H54 (cell line): ENCODE data around the gene RIN1.
A peak's percentile ranks its signal among the peaks of the same experiment; 100 is the strongest.

Experiments used
- DNase-seq: peaks from one replicate; pipeline ENCODE4 v3.0.0; 2011; ENCODE audit warnings: low spot score, mixed read lengths; ENCODE audit not compliant: insufficient read length
- FAIRE-seq: peaks from 3 replicates; lab custom pipeline; 2011; peaks lifted over from hg19 to GRCh38; lab: Jason Lieb, UNC
- POLR2A ChIP-seq: IDR thresholded peaks from 2 replicates; pipeline ENCODE4 v1.6.1; 2011; ENCODE audit warnings: low read depth, mild to moderate bottlenecking, low read length

RIN1 gene

DNA sequence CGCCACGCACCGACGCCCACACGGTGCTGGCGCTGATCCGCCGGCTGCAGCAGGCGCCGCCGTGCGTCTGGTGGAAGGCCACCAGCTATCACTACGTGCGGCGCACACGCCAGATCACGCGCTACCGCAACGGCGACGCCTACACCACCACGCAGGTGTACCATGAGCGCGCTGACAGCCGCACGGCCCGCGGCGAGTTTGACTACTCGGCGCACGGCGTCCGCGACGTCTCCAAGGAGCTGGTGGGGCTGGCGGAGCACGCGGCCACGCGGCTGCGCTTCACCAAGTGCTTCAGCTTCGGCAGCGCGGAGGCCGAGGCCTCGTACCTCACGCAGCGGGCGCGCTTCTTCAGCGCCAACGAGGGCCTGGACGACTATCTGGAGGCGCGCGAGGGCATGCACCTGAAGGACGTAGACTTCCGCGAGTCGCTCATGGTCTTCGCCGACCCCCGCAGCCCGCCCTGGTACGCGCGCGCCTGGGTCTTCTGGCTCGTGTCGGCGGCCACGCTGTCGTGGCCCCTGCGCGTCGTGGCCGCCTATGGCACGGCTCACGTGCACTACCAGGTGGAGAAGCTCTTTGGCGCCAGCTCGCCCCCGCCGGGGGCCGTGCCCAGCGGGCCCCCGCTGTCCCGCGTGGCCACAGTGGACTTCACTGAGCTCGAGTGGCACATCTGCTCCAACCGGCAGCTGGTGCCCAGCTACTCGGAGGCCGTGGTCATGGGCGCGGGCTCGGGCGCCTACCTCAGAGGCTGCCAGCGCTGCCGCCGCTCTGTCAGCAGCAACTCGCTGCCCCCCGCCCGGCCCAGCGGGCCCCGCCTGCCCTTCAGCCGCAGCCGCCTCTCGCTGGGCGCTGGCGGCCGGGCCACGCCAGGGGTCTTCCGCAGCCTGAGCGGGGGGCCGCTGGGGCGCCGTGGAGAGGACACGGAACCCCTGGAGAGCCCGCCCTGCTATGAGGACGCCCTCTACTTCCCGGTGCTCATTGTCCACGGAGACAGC is 41.3 kb downstream of the RIN1 start:
- no peak for DNase-seq
- no peak for FAIRE-seq
- TF ChIP-seq POLR2A, result no peak

DNA sequence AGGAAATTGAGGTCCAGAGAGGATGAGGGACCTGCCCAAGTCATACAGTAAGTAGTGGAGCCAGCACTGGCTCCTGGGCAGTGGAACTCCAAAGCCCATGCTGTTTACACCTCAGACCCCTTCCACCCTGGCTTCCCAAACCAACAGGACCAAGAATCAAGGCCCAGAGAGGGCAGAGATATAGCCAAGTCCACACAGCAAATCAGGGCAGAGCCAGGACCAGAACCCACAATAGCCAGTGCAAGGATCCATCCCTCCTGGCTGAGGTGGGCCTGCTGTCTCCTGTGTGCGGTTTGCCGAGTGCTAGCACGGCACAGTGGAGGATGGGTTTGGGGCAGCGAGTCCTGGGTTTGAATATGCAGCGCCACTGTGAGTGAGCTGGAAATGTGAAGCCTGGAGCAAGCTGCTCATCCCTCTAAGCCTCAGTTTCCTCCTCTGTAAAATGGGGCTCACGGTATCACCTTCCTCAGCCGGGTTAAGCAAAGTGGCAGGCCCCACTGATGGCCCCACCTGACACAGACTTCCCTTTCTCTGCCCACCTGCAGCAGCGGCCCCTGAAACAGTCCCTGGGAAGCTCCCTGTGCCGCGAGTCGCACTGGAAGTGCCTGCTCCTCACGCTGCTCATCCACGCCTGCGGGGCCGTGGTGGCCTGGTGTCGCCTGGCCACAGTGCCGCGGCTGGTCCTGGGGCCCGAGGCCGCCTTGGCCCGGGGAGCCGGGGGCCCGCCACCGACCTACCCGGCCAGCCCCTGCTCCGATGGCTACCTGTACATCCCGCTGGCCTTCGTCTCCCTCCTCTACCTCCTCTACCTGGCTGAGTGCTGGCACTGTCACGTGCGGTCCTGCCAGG is 42.2 kb downstream of the RIN1 start:
- no peak for TF ChIP-seq POLR2A
- no peak for FAIRE-seq
- DNase-seq, result no peak

DNA sequence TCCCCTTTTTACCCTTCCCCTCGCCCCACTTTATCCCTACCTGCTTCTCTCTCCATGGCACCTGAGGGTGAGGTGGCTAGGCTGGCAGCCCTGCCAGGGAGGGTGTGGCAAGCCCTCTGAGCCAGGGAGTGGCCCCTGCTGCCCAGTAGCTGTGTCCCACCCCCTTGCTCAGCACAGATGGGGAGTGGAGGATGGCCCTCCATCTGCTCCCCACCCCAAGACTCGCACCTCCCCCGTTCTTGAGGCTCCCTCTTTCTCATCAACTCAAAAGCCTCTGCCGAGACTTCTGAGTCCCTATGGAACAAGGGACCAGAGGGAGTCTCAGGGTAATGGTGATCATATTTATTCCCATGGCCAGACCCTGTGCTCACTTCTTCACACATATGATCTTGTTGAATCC is 42.9 kb downstream of the RIN1 start:
- FAIRE-seq (no peak), DNase-seq (no peak)
- no peak for TF ChIP-seq POLR2A

DNA sequence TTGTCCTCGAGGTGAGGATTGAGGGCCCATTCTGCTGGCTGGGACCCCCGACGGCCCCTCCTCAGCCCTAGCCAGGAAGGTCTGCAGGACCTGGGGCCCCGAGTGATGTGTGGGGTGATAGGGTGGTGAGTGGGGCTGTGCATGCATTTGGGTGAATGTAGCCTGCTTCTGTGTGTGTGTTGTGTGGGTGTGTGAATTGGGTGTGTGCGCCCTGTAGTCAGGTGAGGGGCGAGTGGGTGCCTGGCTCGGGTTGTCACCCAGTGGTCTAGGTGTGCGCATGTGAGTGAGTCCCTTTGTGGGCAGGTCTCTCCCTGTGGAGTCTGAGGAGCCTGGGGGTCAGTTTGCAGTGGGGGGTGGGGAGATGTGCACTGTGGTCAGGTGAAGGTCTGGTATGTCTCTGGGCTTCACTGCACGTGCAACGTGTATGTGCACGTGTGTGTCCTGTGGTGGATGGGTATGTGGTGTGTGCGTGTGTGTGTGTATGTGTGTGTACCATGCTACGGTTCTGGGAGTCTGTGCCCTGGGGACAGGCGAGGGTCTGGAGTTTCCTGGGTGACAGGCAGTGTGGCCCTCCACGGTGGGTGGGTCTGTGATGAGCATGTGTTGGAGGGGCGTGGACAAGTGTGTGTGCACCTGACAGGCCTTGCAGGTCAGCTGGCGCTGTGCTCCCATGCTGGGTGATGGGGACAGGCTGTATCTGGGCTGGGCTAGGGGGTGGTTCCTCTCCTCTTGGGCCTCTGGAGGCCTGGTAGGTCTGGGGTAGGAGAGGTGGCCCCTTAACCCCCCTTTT is 43.5 kb downstream of the RIN1 start:
- FAIRE-seq (no peak), DNase-seq (no peak)
- no peak for TF ChIP-seq POLR2A

DNA sequence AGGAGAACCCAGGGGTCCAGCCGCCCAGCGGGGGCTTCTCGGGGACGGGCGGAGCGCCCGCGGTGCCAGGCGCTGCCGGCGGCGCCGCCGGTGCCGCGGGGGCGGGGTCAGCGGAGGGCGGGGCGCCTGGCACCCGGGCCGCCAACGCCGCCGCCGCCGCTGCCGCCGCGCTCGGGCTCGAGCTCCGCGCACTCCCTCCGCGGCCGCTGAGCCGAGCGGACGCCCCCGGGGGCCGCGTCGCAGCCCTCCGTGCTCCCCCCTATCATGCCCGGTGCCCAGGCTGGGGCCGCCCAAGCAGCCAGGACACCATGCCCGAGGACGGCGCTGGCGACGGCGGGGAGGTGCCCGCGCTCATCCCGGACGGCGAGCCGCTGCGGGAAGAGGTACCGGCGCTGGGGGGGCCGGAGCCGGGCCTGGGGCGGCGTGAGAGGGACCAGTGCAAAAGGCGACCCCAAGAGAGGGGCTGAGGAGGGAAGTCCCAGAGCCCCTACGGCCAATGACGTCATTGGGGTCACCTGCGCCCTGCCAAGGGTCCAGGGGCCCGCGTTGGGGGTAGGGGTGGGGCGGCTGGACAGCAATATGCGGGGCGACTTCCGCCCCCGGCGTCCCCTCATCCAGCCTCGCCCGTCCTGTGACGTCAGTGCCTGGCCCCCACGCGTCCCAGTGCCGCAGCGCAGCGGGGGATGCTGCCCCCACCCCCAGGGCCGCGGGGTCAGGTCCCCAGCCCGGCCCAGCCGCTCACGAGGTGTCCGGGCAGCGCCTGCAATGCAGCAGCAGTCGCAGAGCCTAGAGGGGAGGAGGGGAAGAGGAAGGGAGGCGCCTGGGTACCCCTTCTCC is 44.3 kb downstream of the RIN1 start, which contains the start of gene TMEM151A:
Gene TMEM151A (plus strand): TSS at position 189 of the 837 bp plus-strand sequence. CDS start 120 bp downstream, at position 309.
- FAIRE-seq (no peak), DNase-seq (no peak)
- TF ChIP-seq POLR2A, result no peak

DNA sequence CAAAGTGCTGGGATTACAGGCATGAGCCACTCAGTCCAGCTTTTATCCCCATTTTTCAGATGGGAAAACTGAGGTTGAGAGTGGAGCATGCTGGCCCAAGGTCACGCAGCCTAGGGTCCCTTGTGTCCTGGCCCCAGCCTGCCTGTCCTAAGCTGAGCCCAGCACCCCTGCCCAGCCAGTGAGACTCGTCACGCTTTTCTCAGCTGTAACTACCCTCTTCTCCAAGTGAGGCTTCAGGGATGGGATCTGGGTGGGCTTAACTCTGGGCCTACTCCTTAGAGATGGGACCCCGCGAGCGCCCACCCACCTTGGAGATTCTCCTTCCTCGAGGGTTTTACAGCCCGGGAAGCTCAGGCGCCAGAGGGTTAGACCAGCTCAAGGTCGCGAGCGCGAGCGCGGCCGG is 44.9 kb downstream of the RIN1 start:
- no peak for DNase-seq
- no peak for FAIRE-seq

DNA sequence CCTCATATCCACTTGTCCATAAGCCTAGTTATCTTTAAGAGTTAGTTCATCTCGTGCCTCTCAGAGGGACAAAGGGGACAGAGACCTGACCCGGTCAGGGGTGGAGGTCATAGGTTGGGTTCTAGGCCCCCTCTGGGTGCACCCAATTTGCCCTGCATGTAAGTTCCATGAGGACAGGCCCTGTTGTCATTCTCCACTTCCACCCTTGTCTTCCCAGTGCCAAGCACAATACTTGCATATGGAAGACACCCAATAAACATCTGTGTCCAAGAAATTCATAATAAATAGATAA is 46.0 kb downstream of the RIN1 start:
- FAIRE-seq (no peak), DNase-seq (no peak)
- no peak for TF ChIP-seq POLR2A

More for the DNA sequence above, 44.9 kb downstream of the RIN1 start:
- TF ChIP-seq POLR2A, result no peak

DNA sequence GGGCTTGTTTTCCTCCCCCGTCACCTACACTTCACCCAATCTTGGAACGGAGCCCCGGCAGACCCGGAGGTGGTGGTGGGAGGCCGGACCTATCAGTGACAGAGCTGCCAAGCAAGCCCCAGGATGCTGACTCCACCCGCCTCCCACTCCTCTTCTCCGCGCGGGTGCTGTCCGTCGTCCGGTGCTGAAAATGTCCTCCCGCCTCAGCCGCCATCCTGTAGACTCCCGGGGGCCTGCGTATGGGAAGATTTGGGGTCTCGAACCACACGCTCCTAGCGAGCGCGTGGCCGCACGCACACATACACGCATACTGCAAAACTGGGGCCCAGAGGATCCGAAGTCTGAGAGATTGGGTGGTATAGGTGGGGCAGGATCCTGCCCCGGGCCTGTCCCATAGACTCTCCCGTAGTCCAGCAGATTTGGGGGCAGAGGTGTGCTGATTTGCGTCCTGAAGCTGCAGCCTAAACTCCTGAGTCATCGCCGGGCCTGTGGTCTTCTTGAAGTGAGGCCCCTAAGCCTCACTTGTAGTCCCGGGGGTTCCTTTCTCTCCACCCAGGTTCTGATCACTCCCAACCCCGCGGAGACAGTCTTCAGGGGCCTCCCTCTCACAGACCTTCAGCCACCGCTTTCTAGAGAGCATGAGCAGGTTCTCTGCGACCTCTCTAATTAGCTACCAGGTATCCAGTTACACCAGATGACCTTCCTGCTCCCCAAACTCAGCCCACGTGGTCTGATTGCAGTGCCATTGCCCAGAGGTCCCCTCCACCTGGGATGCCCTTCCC is 46.5 kb downstream of the RIN1 start:
- no peak for TF ChIP-seq POLR2A
- DNase-seq (no peak), FAIRE-seq (no peak)

DNA sequence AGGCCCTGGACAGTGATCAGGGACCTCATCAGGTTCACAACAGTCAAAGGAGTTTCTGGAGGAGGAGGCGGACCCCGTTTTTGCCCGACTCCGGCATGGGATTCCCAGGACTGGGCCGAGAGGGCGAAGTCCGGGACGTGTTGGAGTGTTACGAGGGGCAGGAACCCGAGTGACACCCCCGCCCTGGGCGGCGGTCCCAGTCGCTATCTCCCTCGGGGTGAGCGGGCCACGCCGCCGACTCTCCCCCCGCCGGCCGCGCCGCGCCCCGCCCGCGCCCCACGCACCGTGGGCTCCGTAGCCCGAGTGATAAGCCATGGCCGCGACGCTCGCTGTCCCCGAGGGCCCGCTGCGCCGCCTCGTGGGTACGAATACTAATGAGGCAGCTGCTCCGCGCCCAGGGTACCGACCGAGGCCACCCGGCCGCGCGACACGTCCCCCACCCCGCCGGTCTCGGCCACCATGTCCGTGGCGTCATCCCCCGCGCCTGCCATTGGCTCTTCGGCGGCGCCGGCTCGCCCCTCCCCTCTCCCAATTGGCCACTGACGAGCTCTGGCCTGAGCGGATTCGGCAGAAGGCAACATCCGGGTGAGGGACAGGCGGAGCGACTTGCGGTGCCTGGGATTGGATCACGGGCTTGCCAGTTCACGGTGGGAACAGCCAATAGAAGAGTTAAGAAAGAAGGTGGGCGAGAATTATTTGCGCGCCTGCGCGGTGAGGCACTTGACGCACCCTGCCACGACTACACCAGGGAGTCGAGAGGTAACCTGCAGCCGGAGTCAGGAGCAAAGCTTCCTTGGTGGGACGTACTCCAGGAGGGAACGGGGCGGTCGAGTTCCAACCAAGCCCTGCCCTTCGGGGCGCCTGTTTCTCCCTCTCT is 47.3 kb downstream of the RIN1 start, which contains the start of gene YIF1A:
Gene YIF1A (minus strand): TSS at position 473 of the 877 bp plus-strand sequence. CDS start 158 bp downstream, at position 315.
- FAIRE-seq, result peak; percentile 15
- DNase-seq, result peak; percentile 100
- peak; percentile 95 for TF ChIP-seq POLR2A

DNA sequence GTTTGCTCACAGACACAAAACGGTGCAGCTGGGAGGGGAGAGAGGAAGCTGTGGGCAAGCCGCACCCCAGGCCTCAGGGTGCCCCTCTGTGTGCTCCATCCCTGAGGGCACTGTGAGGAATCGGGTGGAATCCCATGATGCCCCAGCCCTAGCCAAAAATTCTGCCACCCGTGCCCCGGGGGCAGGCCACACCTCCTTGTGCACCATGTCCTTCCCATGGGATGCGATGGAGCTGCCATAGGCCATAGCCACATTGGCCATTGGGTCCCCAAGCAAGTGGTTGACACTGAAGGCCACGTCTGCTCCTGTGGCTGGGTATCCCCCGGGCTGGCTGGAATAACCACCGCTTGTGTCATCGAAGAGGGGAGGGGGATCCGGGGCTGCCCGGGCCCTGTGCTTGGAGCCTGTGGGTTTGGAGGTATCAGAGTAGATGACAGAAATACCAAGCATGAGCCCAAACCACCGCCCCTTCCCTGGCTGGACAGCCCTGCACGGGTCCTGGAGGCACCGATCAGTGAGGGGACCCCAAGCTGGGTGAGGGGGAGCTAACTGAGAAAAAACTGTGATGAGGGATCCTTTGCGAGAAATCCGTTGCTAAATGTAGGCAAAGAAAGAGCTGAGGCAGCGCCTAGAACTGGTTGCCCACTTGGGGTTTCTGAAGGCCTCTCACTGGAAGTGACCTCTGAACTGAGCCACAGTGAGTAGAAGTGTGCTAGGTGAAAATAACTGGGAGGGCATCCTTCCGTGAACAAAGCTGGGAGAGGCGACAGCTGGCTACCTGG is 48.2 kb downstream of the RIN1 start:
- TF ChIP-seq POLR2A, result no peak
- FAIRE-seq (no peak), DNase-seq (no peak)
